Suprapubic skin (tissue), 3 donors: ENCODE data around the gene COBLL1.

Experiments
- CTCF ChIP-seq, 2 donors: fragments of 200-600 bp in 1 of 2; fragments of 450-650 bp in 1 of 2; sonication (generic) in 1 of 2; IDR thresholded peaks; one replicate each; pipeline ENCODE4 v1.5.1; 2016 to 2019; ENCODE audit warnings: antibody characterized with exemption in 2 of 2, mild to moderate bottlenecking in 1 of 2, moderate library complexity in 1 of 2
- POLR2A ChIP-seq, 2 donors: fragments of 450-650 bp; IDR thresholded peaks; one replicate each; pipeline ENCODE4 v1.6.1; 2017; ENCODE audit warnings: antibody characterized with exemption in 2 of 2, mild to moderate bottlenecking in 2 of 2, moderate library complexity in 2 of 2

DNA sequence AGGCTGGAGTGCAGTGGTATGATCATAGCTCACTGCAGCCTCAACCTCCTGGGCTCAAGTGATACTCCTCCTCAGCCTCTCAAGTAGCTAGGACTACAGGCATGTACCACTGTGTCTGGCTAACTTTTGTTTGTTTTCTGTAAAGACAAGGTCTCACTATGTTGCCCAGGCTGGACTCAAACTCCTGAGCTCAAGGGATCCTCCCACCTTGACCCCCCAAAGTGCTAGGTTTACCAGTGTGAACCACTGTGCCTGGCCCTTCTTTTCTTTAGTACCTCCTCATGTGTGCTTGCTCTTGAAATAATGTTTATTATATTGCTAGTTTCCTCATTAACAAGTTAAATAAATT, 19.0 kb upstream of the COBLL1 start:
- TF ChIP-seq CTCF (IDR thresholded peaks at IDR 0.05) (no peak), POLR2A (IDR thresholded peaks at IDR 0.05) (no peak)
